Measurements from ENCODE around the gene IKZF3.

Gene IKZF3

DNA sequence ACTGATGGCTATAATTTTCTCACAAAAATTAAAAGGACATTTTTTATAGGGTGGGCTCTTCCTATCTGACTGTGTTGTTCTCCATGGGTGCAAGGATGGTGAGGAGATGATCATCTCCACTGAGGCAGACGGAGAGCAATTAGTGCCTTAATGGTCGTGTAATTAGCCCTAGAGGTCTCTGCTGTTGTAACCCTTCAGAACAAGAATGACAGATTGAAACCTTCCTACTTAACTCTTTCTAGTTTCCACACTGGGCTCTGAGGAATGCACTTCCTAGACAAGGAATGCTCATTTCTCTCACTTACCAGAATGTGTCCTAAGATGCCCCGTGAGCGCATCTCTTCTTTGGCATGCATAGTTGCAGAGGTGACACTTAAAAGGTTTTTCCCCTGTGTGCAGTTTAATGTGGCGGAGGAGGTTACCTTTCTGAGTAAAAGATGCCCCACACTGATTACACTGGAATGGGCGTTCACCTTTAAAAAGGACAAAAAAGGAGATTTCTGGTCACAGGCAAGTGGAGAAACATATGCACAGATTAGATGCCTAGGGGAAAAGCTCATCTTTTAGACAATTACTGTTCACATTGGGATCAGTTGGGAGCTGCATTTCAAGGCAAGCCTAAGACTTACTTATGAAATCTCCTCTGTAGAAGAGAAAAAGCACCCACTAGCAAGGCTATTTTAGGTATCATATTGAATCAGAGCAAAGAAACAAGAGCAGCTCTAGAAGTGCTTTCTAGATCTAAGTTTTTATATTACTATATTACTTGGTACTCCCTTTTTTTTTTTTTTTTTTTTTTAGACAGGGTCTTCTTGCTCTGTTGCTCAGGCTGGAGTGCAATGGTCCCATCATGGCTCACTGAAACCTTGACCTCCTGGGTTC is 72.8 kb downstream of the IKZF3 start:
- Histone ChIP-seq H3K36me3 (ENCODE audit: insufficient read depth, low read length) (no peaks in the 10 kb centered on the region), H3K9me3 (ENCODE audit: control insufficient read depth, insufficient read depth, low read length) (no peaks in the 10 kb centered on the region), H3K9ac (ENCODE audit: low read depth, low read length) (no peak overlapping the region), H3K4me1 (ENCODE audit: insufficient read depth, low read length) (no peaks in the 10 kb centered on the region)

DNA sequence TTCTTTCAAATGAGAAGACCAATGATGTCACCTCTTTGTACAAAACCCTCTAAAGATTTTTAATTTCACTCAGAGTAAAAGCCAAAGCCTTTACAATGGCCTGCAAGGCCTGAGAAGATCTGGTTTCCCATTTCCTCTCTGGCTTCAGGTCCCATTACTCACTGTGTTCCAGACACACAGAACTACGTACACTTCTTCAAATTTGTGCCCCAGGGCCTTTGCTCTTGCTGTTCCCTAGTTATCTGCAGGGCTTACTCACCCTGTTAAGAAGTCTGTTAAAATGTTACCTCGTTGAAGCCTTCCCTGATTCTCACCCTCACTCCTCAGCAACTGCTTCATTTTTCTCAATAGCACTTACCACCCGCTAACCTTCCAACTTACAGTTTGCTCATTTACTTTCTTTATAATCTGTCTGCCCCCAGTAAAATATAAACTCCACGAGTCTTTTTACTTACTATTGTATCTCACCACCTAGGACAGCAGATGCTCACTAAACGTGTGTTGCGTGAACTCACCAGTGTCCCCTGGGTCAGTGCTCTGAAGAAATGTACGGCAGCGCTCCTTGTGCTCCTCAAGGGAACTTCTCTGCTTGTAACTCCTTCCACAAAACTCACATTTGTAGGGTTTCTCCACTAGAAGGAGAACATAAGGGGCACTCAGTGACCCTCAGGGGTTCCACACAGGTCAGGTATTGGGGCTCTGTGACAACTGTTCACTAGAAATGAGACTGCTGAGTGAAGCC is 76.2 kb downstream of the IKZF3 start:
- Histone ChIP-seq H3K9me3 (ENCODE audit: control insufficient read depth, insufficient read depth, low read length) (no peaks in the 10 kb centered on the region), H3K4me1 (ENCODE audit: insufficient read depth, low read length) (no peaks in the 10 kb centered on the region), H3K9ac (ENCODE audit: low read depth, low read length) (no peak overlapping the region), H3K36me3 (ENCODE audit: insufficient read depth, low read length) (no peaks in the 10 kb centered on the region)

DNA sequence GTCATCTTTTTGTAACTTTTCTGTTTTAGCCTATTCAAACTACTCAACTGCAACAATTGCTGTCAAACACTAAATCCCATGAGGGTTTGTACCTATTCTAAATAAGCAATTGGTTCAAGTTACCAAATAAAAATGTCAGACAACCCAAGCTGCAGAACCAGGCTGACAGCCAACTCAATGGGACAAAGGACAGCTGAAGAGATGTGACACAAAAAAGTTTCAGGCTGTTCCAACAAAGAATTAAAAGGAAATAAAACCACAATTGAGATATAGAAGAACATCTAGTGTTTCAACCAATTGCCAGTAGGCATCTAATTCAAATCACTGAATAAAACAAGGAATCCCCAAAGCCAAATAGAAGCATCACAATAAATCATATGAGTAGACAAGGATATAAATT is 77.1 kb downstream of the IKZF3 start:
- Histone ChIP-seq H3K4me1 (ENCODE audit: insufficient read depth, low read length) (no peaks in the 10 kb centered on the region), H3K9ac (ENCODE audit: low read depth, low read length) (no peak overlapping the region), H3K36me3 (ENCODE audit: insufficient read depth, low read length) (no peaks in the 10 kb centered on the region)

DNA sequence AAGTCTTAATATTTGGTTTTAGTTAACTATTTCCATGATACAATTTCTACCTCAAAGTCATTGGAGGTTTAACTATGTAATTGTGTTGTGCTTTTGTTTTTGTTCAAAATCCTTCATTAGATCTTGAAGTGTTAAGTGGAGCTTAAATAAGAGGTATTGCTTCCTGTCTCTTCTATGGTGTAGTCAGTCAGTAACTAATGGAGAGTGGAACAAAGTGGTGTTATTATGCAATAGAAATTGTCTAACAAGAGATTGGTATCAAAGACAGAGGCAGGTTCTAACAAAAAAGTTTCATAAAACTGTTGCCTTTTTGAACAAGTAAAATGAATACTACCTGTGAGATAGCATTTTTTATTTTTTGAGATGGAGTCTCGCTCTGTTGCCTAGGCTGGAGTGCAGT is 81.1 kb downstream of the IKZF3 start:
- Histone ChIP-seq H3K36me3 (ENCODE audit: insufficient read depth, low read length) (no peaks in the 10 kb centered on the region), H3K4me1 (ENCODE audit: insufficient read depth, low read length) (no peaks in the 10 kb centered on the region; the same call in 1 of the 2 replicates), H3K9ac (ENCODE audit: low read depth, low read length) (no peak overlapping the region), H3K9me3 (ENCODE audit: control insufficient read depth, insufficient read depth, low read length) (no peaks in the 10 kb centered on the region)

More for the DNA sequence above, 77.1 kb downstream of the IKZF3 start:
- no peaks in the 10 kb centered on the region for H3K9me3 ChIP-seq (ENCODE audit: control insufficient read depth, insufficient read depth, low read length)

DNA sequence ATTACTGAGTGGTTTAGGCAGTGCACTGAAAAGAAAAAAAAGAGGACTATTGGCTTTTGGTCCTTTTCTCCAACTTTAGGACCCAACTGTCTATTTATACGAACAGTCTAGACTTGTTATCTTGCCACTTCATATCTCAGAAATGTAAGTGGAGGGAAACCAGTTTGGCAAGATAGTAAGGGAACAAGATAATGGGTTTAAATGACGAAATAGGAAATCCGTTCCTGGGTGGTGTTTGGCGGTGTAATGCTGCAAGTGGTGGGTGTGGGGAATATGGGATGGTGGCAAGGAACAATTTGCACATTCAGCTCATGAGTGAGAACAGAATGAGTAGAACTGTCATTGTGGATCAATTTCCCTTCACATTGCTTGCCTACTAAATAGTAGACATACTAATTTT is 81.6 kb downstream of the IKZF3 start:
- H3K36me3 ChIP-seq (ENCODE audit: insufficient read depth, low read length) = no peaks in the 10 kb centered on the region
- H3K9me3 ChIP-seq (ENCODE audit: control insufficient read depth, insufficient read depth, low read length) = no peaks in the 10 kb centered on the region
- no peaks in the 10 kb centered on the region; the same call in 1 of the 2 replicates for H3K4me1 ChIP-seq (ENCODE audit: insufficient read depth, low read length)
- H3K9ac ChIP-seq (ENCODE audit: low read depth, low read length) = no peak overlapping the region

DNA sequence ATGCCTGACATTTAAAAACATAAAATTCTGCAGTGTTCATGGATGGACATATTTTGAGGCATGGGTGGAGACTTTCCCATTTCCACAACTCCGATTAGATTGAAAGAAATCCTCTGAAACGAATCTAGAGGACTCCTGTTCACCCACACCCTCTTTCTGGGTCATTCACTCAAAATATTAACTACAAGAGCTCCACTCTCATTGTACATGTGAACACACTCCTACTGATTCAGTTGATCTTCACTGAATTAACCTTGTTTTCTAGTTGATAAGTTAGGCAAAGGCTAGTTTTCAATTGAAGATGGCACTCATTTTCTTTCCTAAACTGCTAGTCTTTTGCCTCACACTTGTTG is 82.3 kb downstream of the IKZF3 start:
- Histone ChIP-seq H3K4me1 (ENCODE audit: insufficient read depth, low read length) (no peaks in the 10 kb centered on the region; the same call in 1 of the 2 replicates), H3K9me3 (ENCODE audit: control insufficient read depth, insufficient read depth, low read length) (no peaks in the 10 kb centered on the region), H3K9ac (ENCODE audit: low read depth, low read length) (no peak overlapping the region), H3K36me3 (ENCODE audit: insufficient read depth, low read length) (no peaks in the 10 kb centered on the region)

DNA sequence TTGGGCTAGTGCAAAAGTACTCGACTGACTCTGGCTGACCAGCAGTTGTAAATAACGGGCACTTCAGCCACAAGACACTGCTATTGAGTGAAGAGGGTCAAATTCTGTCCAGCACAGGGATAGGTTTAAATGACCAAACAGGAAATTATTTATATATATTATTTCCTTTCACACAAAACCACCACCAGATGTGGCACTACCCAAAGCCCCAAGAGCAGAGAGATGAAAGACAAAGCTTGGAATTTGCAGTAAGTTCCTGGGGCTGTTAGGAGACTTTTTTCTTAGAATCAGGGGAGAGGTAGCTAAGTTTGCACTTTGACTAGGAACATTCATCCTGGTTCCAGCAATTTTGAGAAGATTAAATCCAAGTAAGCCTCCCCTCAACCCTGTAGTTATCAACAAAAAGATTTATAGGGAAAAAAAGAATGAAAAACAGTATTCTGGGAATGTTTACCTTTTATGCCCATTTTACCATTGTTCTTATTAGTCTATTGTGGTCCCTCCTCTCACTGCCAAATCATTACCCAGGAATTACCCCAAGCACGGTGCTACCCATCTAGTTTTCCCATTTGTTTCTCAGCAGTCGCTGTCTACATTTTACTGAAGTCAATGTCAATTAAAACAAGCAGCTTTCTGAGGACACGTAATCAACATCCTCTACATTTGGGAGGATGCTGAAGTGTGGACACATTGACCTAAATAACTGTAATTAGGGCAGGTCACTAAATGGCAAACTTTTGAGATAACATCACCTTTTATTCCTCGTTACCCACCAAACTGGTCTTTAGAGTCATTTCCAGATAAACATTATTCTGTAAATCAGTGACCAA is 82.9 kb downstream of the IKZF3 start:
- no peak overlapping the region for H3K9ac ChIP-seq (ENCODE audit: low read depth, low read length)
- no peaks in the 10 kb centered on the region for H3K36me3 ChIP-seq (ENCODE audit: insufficient read depth, low read length)
- H3K9me3 ChIP-seq (ENCODE audit: control insufficient read depth, insufficient read depth, low read length) = no peaks in the 10 kb centered on the region
- no peaks in the 10 kb centered on the region; the same call in 1 of the 2 replicates for H3K4me1 ChIP-seq (ENCODE audit: insufficient read depth, low read length)

DNA sequence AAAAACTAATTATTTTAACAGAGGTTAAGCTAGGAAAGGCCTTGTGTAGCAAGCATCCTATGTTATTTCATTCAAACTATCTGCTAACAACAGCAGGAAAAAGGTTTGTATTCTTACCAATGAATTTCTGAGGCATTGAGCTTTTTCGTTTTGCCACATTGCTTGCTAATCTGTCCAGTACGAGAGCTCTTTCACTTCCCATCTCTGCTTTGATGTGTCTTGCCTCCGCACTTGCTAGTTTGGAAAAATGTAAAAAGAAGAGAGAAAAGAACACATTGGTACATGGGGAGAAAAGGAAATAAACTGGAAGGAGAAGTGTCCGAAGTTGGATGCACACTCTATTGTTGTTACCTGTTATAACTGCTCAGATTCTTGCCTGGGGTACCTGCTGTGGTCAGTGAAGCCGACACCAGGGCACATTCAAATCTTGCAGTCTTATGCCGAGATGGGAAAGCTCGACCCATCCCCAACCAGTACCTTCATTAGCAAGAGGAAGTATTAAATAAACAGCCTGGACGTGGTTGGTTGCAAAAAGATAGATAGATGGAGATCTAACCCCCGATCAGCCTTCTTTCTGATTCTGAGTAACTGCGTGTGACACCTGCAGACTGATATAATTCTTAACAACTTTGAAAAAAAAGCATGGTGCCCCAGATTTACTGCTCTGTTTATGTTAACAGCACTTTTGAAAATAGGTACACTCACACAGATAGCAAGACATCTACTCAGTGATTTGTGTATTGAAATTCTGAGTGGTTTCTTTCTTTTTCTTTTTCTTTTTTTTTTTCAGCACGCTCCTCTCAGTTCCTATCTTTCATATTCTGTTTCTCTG is 86.4 kb downstream of the IKZF3 start:
- H3K9ac ChIP-seq (ENCODE audit: low read depth, low read length) = no peak overlapping the region
- no peaks in the 10 kb centered on the region; the same call in 1 of the 2 replicates for H3K4me1 ChIP-seq (ENCODE audit: insufficient read depth, low read length)

DNA sequence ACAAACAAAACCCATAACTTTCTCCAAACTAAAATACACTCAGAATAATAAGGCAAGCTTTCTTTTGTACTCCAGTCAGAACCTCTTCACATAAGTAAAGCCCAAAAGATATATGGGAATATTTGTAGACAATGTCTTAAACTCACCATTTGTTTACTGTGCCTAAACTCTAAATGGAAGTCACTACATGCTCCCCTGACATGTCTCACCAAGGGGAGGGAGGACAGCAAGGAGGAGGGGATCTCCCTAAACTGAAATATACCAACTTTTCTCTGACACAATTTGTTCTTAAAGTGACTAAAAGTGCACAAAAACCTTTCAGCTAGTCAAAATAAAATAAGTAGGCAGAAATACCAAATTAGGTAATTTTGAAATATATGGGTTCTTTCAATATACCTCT is 87.9 kb downstream of the IKZF3 start:
- H3K4me1 ChIP-seq (ENCODE audit: insufficient read depth, low read length) = no peaks in the 10 kb centered on the region; the same call in 1 of the 2 replicates

More for the DNA sequence above, 86.4 kb downstream of the IKZF3 start:
- H3K36me3 ChIP-seq (ENCODE audit: insufficient read depth, low read length) = no peaks in the 10 kb centered on the region
- H3K9me3 ChIP-seq (ENCODE audit: control insufficient read depth, insufficient read depth, low read length) = no peaks in the 10 kb centered on the region

DNA sequence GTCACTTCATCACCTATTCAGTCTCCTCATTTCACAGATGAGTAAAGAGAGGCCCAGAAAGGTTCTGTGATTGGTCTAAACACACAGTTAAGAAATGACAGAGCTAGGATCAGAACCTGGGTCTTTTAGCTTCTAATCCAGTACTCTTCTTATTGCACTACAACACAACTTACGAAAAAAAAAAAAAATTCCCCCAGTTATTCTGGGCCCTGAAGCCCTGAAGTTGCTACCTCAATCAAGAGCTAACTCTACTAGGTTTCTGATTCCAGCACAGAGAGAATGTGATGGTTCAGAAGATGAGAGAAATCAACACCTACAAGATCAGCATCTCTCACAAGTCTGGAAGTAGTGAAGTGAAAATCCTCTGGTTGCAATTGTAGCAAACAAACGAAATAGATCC is 89.1 kb downstream of the IKZF3 start:
- H3K9ac ChIP-seq (ENCODE audit: low read depth, low read length) = no peak overlapping the region
- no peaks in the 10 kb centered on the region for H3K4me1 ChIP-seq (ENCODE audit: insufficient read depth, low read length)
- no peaks in the 10 kb centered on the region for H3K9me3 ChIP-seq (ENCODE audit: control insufficient read depth, insufficient read depth, low read length)
- no peaks in the 10 kb centered on the region for H3K36me3 ChIP-seq (ENCODE audit: insufficient read depth, low read length)

More for the DNA sequence above, 87.9 kb downstream of the IKZF3 start:
- no peaks in the 10 kb centered on the region for H3K36me3 ChIP-seq (ENCODE audit: insufficient read depth, low read length)
- H3K9me3 ChIP-seq (ENCODE audit: control insufficient read depth, insufficient read depth, low read length) = no peaks in the 10 kb centered on the region
- H3K9ac ChIP-seq (ENCODE audit: low read depth, low read length) = no peak overlapping the region

DNA sequence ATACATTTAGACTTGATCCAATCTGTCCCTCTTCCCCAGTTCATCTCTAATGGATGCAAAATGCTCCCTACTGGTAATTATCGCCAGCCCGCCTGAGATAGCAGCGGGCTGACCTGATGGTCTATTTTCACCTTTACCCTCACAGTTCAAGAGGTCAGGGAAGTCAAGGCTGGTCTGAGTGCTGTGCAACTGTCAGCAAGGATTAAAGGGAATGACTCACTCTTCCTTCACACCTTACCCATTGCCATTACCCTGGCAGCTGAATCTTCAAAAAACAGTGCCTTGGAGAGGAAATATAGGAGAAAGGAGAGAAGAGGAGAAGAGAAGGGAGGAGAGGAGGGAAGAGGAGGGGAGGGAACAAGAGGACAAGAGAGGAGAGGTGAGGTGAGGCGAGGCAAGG is 90.1 kb downstream of the IKZF3 start:
- Histone ChIP-seq H3K4me1 (ENCODE audit: insufficient read depth, low read length) (no peaks in the 10 kb centered on the region), H3K9ac (ENCODE audit: low read depth, low read length) (no peak overlapping the region)

DNA sequence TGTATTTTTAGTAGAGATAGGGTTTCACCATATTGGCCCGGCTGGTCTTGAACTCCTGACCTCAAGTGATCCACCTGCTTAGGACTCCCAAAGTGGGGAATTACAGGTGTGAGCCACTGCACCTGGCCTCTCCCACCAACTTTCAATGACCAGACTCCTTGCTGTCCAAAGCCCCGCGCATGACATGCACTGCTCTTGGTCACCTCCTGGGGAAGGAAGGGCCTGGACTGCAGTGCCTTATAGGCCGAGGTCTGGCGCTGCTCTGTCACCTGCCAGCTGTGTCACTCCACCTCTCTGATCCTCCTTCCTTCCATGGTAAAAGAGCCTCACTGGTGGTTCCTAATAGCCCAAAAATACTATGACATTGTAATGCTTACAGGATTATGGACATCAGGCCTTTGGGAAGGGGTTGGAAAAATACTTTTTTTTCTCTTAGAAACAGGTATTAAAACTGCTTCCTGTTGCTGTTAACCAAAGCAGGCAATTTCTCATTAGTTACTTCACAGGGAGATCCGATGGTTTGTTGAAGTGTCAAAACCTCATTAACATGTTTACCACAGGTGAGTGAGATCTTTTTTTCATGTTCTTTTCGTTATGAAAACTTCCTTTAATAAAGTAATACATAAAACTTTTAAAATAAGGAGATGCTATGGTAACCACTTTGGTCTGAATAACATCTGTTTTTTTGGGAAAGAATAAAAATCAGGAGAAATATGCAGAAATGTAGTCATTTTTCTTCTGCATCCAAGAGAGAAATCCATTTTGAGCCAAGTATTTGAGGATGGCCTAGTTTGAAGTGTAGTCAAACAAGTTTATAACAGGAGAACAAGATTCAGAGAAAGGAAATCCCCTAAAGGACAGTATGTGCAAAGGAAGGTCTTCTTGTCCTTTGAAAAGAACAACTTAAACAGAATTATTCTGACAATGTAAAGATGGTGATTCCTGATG is 90.9 kb downstream of the IKZF3 start:
- Histone ChIP-seq H3K4me1 (ENCODE audit: insufficient read depth, low read length) (no peaks in the 10 kb centered on the region), H3K9me3 (ENCODE audit: control insufficient read depth, insufficient read depth, low read length) (no peaks in the 10 kb centered on the region), H3K9ac (ENCODE audit: low read depth, low read length) (no peak overlapping the region), H3K36me3 (ENCODE audit: insufficient read depth, low read length) (no peaks in the 10 kb centered on the region)

More for the DNA sequence above, 90.1 kb downstream of the IKZF3 start:
- Histone ChIP-seq H3K9me3 (ENCODE audit: control insufficient read depth, insufficient read depth, low read length) (no peaks in the 10 kb centered on the region), H3K36me3 (ENCODE audit: insufficient read depth, low read length) (no peaks in the 10 kb centered on the region)

DNA sequence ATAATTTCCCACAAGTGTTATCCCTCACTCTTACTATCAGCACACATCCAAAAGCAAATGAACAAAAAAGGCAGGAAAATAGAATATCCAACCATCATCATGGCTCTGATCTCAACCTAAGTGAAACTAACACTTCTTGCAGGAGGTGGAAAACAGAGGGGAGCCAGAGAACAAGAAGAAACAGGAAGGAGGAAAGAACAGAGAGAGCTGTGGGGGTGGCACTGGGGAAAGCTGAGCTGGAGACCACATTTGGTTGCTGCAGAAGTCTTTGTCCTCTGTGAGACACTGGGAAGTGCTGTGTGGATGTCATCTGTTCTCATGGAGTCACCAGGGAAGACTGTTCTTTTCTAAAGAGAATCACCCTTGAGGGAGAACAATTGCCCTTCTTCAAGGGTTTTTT is 91.7 kb downstream of the IKZF3 start:
- Histone ChIP-seq H3K4me1 (ENCODE audit: insufficient read depth, low read length) (no peaks in the 10 kb centered on the region), H3K36me3 (ENCODE audit: insufficient read depth, low read length) (no peaks in the 10 kb centered on the region), H3K9me3 (ENCODE audit: control insufficient read depth, insufficient read depth, low read length) (no peaks in the 10 kb centered on the region), H3K9ac (ENCODE audit: low read depth, low read length) (no peak overlapping the region)
